ENCODE data around the gene SATB2.

The SATB2 gene

GRCh38 chr2:199273042-199273511 is 184.7 kb downstream of the SATB2 start:
- TF ChIP-seq CTCF (IDR thresholded peaks at IDR 0.05; ENCODE audit: insufficient read depth, low read length, missing control alignments), result no peak
- ChIA-PET POLR2A (no interaction called here), CTCF (interaction anchor here (1.4 kb wide), 1 partner anchor 216 kb away, joined by 4 read pairs; no protein-coding TSS in a partner anchor)
- no peak overlapping the region for H3K4me3 ChIP-seq (ENCODE audit: low read depth, low read length)
- peak; percentile 47 for DNase-seq (ENCODE audit: low read depth, low spot score)

- CTCF ChIA-PET, result interaction anchor here (1.0 to 1.1 kb wide), 2 partner anchors 202 to 948 kb away, joined by 3 to 4 read pairs; no protein-coding TSS in a partner anchor
Observed at GRCh38 chr2:199261936-199262335, 195.8 kb downstream of the SATB2 start.

GRCh38 chr2:199261239-199261638 is 196.5 kb downstream of the SATB2 start:
- no peak for TF ChIP-seq CTCF (IDR thresholded peaks at IDR 0.05; ENCODE audit: insufficient read depth, low read length, missing control alignments)
- ChIA-PET POLR2A (no interaction called here), CTCF (interaction anchor here (0.8 to 1.1 kb wide), 5 partner anchors 148 to 947 kb away, joined by 3 to 4 read pairs (median 3); no protein-coding TSS in a partner anchor)
- DNase-seq (ENCODE audit: low read depth, low spot score), result peak; percentile 50
- no peak overlapping the region for H3K4me3 ChIP-seq (ENCODE audit: low read depth, low read length)

More at GRCh38 chr2:199261936-199262335, 195.8 kb downstream of the SATB2 start:
- no peak overlapping the region for H3K4me3 ChIP-seq (ENCODE audit: low read depth, low read length)
- no peak for DNase-seq (ENCODE audit: low read depth, low spot score)
- TF ChIP-seq CTCF (IDR thresholded peaks at IDR 0.05; ENCODE audit: insufficient read depth, low read length, missing control alignments), result no peak
- POLR2A ChIA-PET, result no interaction called here

- no peak for TF ChIP-seq CTCF (IDR thresholded peaks at IDR 0.05; ENCODE audit: insufficient read depth, low read length, missing control alignments)
- no peak for DNase-seq (ENCODE audit: low read depth, low spot score)
- ChIA-PET CTCF (no interaction called here), POLR2A (no interaction called here)
- H3K4me3 ChIP-seq (ENCODE audit: low read depth, low read length), result no peak overlapping the region
Observed at GRCh38 chr2:199259671-199260070, 198.1 kb downstream of the SATB2 start.

GRCh38 chr2:199258291-199258690 is 199.4 kb downstream of the SATB2 start:
- ChIA-PET CTCF (interaction anchor here (0.8 to 2.0 kb wide), 7 partner anchors 9 to 481 kb away, joined by 3 to 5 read pairs (median 4); no protein-coding TSS in a partner anchor), POLR2A (no interaction called here)
- peak; percentile 36 for TF ChIP-seq CTCF (IDR thresholded peaks at IDR 0.05; ENCODE audit: insufficient read depth, low read length, missing control alignments)
- DNase-seq (ENCODE audit: low read depth, low spot score), result no peak
- H3K4me3 ChIP-seq (ENCODE audit: low read depth, low read length), result no peak overlapping the region

- no peak for DNase-seq (ENCODE audit: low read depth, low spot score)
- no peak for TF ChIP-seq CTCF (IDR thresholded peaks at IDR 0.05; ENCODE audit: insufficient read depth, low read length, missing control alignments)
- H3K4me3 ChIP-seq (ENCODE audit: low read depth, low read length), result no peak overlapping the region
- POLR2A ChIA-PET, result no interaction called here
- CTCF ChIA-PET, result interaction anchor here (0.8 to 2.0 kb wide), 8 partner anchors 10 to 482 kb away, joined by 3 to 6 read pairs (median 4); no protein-coding TSS in a partner anchor
Observed at GRCh38 chr2:199257261-199258224, 200.2 kb downstream of the SATB2 start.
